ENCODE results near the gene OPCML.

- TF ChIP-seq, protein P1, sequence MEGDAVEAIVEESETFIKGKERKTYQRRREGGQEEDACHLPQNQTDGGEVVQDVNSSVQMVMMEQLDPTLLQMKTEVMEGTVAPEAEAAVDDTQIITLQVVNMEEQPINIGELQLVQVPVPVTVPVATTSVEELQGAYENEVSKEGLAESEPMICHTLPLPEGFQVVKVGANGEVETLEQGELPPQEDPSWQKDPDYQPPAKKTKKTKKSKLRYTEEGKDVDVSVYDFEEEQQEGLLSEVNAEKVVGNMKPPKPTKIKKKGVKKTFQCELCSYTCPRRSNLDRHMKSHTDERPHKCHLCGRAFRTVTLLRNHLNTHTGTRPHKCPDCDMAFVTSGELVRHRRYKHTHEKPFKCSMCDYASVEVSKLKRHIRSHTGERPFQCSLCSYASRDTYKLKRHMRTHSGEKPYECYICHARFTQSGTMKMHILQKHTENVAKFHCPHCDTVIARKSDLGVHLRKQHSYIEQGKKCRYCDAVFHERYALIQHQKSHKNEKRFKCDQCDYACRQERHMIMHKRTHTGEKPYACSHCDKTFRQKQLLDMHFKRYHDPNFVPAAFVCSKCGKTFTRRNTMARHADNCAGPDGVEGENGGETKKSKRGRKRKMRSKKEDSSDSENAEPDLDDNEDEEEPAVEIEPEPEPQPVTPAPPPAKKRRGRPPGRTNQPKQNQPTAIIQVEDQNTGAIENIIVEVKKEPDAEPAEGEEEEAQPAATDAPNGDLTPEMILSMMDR (IDR thresholded peaks at IDR 0.05), result no peak
- TF ChIP-seq POLR2A (IDR thresholded peaks at IDR 0.05), result no peak
These were observed 681.1 kb downstream of the OPCML start for GRCh38 chr11:132851247-132851646.
